Stimulated activated memory B cell treated with anti-CD40 and anti-IgM and Interleukin-4, amounts not matched to agents 10 μg/mL and 1 μg/mL and 100 μg/mL, for 72 hours (primary cell): Measurements from ENCODE around the gene SNX13.

Source experiments
- ATAC-seq: fragments of 150-1000 bp; cut with Tn5 transposase; 2 replicates; pipeline ENCODE4 v1.10.0; 2021
- H3K27ac Mint-ChIP-seq: one replicate; pipeline ENCODE4 v1.8.0; 2022; ENCODE audit warnings: mild to moderate bottlenecking, mixed read lengths
- H3K27me3 Mint-ChIP-seq: one replicate; pipeline ENCODE4 v1.8.0; 2022; ENCODE audit warnings: mixed read lengths
- H3K36me3 Mint-ChIP-seq: one replicate; pipeline ENCODE4 v1.8.0; 2022; ENCODE audit warnings: mixed read lengths
- H3K4me1 Mint-ChIP-seq: one replicate; pipeline ENCODE4 v1.8.0; 2022; ENCODE audit warnings: mixed read lengths
- H3K4me3 Mint-ChIP-seq: one replicate; pipeline ENCODE4 v1.8.0; 2022; ENCODE audit warnings: mild to moderate bottlenecking, moderate library complexity, mixed read lengths
- H3K9me3 Mint-ChIP-seq: one replicate; pipeline ENCODE4 v1.8.0; 2022; ENCODE audit warnings: mixed read lengths

SNX13 gene

GRCh38 chr7:17856251-17856650, 84.0 kb downstream of the SNX13 start:
- Mint-ChIP-seq H3K4me1 (peaks cover 23% of the 10 kb centered on the region), H3K4me3 (no peak overlapping the region), H3K27me3 (no peaks in the 10 kb centered on the region), H3K9me3 (peaks cover 8% of the 10 kb centered on the region), H3K27ac (no peak overlapping the region), H3K36me3 (peaks cover 84% of the 10 kb centered on the region)
- ATAC-seq: no peak

GRCh38 chr7:17855202-17855601, 85.1 kb downstream of the SNX13 start:
- no peak for ATAC-seq
- no peak overlapping the region for H3K4me3 Mint-ChIP-seq
- H3K9me3 Mint-ChIP-seq: peaks cover 3% of the 10 kb centered on the region
- peaks cover 26% of the 10 kb centered on the region for H3K4me1 Mint-ChIP-seq
- H3K36me3 Mint-ChIP-seq: peaks cover 80% of the 10 kb centered on the region
- H3K27me3 Mint-ChIP-seq: no peaks in the 10 kb centered on the region
- no peak overlapping the region for H3K27ac Mint-ChIP-seq

DNA sequence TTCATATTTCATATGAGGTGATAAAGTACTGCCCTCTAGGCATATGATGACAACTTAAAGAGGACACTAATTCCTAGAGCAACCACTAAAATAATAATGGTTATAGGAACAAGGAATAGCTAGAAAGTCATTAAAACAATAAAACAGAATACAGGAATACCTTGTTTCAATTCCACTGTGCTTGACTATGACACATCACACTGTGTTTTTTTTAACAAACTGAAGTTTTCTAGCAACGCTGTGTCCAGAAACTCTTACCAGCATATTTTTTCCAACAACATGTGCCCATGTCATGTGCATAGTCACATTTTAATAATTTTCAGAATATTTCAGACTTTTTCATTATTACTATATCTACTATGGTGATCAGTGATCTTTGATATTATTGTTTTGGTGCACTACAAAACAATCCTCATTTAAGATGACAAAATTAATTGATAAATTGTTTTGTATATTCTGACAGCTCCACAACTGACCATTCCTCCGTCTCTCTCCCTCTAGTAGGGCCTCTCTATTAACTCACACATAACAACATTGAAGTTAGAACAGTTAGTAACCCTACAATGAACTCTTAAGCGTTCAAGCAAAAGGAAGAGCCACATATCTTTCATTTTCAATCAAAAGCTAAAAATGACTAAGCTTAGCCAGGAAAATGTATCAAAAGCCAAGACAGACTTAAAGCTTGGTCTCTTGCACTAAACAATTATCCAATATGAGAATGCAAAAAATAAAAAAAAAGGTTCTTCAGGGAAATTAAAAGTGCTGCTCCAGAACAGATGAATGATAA, 85.8 kb downstream of the SNX13 start:
- Mint-ChIP-seq H3K9me3 (peaks cover 2% of the 10 kb centered on the region), H3K4me3 (no peak overlapping the region), H3K36me3 (peaks cover 77% of the 10 kb centered on the region), H3K4me1 (peaks cover 26% of the 10 kb centered on the region), H3K27me3 (no peaks in the 10 kb centered on the region), H3K27ac (no peak overlapping the region)
- no peak for ATAC-seq

- Mint-ChIP-seq H3K4me3 (no peak overlapping the region), H3K36me3 (peaks cover 83% of the 10 kb centered on the region), H3K4me1 (peaks cover 37% of the 10 kb centered on the region), H3K9me3 (peaks cover 2% of the 10 kb centered on the region), H3K27ac (no peak overlapping the region), H3K27me3 (no peaks in the 10 kb centered on the region)
- ATAC-seq: no peak
These were observed 87.9 kb downstream of the SNX13 start for GRCh38 chr7:17852361-17852760.

DNA sequence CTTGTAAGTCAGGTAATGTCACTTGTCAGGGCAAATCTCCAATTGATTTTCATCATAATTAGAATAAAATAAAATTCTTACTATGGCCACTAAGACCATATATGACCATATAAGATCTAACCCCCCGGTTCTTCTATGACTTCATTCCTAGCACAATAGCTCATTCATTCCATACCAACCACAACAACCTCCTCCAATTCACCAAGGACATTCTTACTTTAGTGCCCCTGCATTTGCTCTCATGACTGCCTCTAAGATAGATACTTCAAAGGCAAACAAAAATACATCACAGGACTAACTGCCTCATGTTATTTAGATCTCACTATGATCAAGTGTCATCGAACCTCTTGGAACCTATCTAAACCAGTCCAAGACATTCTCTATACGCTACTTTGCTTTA, 90.8 kb downstream of the SNX13 start:
- H3K9me3 Mint-ChIP-seq: no peaks in the 10 kb centered on the region
- H3K27ac Mint-ChIP-seq: no peak overlapping the region
- peaks cover 39% of the 10 kb centered on the region for H3K4me1 Mint-ChIP-seq
- no peak for ATAC-seq
- no peaks in the 10 kb centered on the region for H3K27me3 Mint-ChIP-seq
- no peak overlapping the region for H3K4me3 Mint-ChIP-seq
- peaks cover 65% of the 10 kb centered on the region for H3K36me3 Mint-ChIP-seq

GRCh38 chr7:17848516-17848915, 91.8 kb downstream of the SNX13 start:
- Mint-ChIP-seq H3K4me3 (no peak overlapping the region), H3K27me3 (no peaks in the 10 kb centered on the region), H3K36me3 (peaks cover 74% of the 10 kb centered on the region), H3K9me3 (no peaks in the 10 kb centered on the region), H3K27ac (no peak overlapping the region), H3K4me1 (peaks cover 46% of the 10 kb centered on the region)
- no peak for ATAC-seq

DNA sequence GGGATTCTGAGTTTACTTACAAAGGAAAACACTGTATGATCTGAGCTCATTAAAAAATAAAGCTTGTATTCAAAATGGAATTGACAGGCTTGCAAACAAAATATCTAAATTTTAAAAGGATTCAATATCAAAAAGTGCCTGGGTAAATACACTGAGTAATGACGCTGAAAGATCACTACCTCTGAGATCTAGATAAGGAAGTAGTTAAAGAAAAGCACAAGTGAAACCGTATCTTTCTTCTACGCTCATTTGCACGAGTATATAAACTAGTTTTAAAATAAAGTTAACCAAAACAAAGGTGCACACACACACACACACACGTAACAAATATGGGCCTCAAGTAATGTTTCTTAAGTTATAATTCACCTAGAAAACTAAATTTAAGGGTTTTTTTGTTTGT, 93.4 kb downstream of the SNX13 start:
- Mint-ChIP-seq H3K36me3 (peaks cover 73% of the 10 kb centered on the region), H3K9me3 (no peaks in the 10 kb centered on the region), H3K27ac (no peak overlapping the region), H3K4me3 (no peak overlapping the region), H3K27me3 (no peaks in the 10 kb centered on the region), H3K4me1 (peaks cover 44% of the 10 kb centered on the region)
- no peak for ATAC-seq

DNA sequence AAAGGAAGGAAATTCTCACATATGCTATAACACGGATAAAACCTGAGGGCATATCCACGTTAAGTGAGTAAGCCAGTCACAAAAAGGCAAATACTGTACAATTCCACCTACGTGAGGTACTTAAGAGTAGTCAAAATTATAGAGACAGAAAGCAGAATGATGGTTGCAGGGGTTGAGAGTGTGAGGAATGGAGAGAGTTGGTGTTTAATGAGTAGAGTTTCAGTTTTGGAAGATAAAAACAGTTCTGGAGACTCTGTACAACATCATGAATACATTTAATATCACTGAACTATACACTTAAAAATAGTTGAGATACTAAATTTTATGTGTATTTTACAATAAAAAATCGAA, 95.1 kb downstream of the SNX13 start:
- no peak for ATAC-seq
- no peak overlapping the region for H3K4me3 Mint-ChIP-seq
- no peaks in the 10 kb centered on the region for H3K27me3 Mint-ChIP-seq
- no peaks in the 10 kb centered on the region for H3K9me3 Mint-ChIP-seq
- peaks cover 38% of the 10 kb centered on the region for H3K4me1 Mint-ChIP-seq
- H3K27ac Mint-ChIP-seq: no peak overlapping the region
- peaks cover 71% of the 10 kb centered on the region for H3K36me3 Mint-ChIP-seq

DNA sequence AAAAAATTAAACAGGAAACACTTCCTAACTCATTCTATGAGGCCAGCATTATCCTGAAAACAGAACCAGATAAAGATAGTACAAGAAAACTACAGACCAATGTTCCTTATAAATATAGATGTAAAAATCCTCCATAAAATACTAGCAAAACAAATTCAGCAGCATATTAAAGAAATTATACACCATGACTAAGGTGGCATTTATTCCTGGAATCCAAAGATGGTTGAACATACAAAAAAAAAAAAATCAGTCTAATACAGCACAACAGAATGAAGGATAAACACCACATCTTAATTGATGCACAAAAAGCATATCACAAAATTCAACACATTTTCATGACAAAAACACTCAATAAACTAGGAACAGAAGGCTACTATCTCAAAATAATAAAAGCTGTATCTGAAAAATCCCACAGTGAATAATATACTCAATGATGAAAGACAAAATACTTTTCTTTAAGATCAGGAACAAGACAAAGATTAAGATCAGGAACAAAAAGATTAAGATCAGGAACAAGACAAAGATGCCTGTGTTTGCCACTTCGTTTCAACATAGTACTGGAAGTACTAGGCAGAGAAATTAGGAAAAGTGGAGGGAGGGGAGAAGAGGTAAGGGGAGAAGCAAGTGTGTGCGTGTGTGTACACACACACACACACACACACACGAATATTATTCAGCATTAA, 95.6 kb downstream of the SNX13 start:
- no peaks in the 10 kb centered on the region for H3K9me3 Mint-ChIP-seq
- no peak overlapping the region for H3K27ac Mint-ChIP-seq
- H3K4me3 Mint-ChIP-seq: no peak overlapping the region
- peaks cover 73% of the 10 kb centered on the region for H3K36me3 Mint-ChIP-seq
- ATAC-seq: no peak
- H3K4me1 Mint-ChIP-seq: peaks cover 38% of the 10 kb centered on the region
- H3K27me3 Mint-ChIP-seq: no peaks in the 10 kb centered on the region

GRCh38 chr7:17844022-17844421, 96.3 kb downstream of the SNX13 start:
- peaks cover 35% of the 10 kb centered on the region for H3K4me1 Mint-ChIP-seq
- H3K9me3 Mint-ChIP-seq: no peaks in the 10 kb centered on the region
- no peak overlapping the region for H3K4me3 Mint-ChIP-seq
- no peak overlapping the region for H3K27ac Mint-ChIP-seq
- no peak for ATAC-seq
- peaks cover 72% of the 10 kb centered on the region for H3K36me3 Mint-ChIP-seq
- H3K27me3 Mint-ChIP-seq: no peaks in the 10 kb centered on the region

DNA sequence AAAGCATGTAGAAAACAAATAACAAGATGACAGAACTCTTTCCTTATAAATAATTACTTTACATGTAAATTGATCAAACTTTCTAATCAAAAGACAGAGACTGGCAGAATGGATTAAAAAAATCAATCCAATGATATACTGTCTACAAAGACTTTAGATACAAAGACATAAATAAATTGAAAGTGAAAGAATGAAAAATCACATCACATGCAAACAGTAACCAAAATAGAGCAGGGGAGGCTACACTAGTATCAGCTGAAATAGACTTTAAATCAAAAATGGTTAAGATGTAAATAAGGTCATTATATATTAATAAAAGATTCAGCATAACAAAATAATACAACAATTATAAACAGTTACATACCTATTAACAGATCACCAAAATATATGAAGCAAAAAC, 97.3 kb downstream of the SNX13 start:
- no peaks in the 10 kb centered on the region for H3K27me3 Mint-ChIP-seq
- H3K36me3 Mint-ChIP-seq: peaks cover 63% of the 10 kb centered on the region
- ATAC-seq: no peak
- H3K27ac Mint-ChIP-seq: no peak overlapping the region
- no peak overlapping the region for H3K4me3 Mint-ChIP-seq
- no peaks in the 10 kb centered on the region for H3K9me3 Mint-ChIP-seq
- H3K4me1 Mint-ChIP-seq: peaks cover 27% of the 10 kb centered on the region

GRCh38 chr7:17832820-17833355, 107.4 kb downstream of the SNX13 start:
- no peak overlapping the region for H3K27ac Mint-ChIP-seq
- no peaks in the 10 kb centered on the region for H3K4me1 Mint-ChIP-seq
- ATAC-seq: no peak
- H3K36me3 Mint-ChIP-seq: peaks cover 19% of the 10 kb centered on the region
- H3K27me3 Mint-ChIP-seq: no peaks in the 10 kb centered on the region
- no peaks in the 10 kb centered on the region for H3K9me3 Mint-ChIP-seq
- no peak overlapping the region for H3K4me3 Mint-ChIP-seq

DNA sequence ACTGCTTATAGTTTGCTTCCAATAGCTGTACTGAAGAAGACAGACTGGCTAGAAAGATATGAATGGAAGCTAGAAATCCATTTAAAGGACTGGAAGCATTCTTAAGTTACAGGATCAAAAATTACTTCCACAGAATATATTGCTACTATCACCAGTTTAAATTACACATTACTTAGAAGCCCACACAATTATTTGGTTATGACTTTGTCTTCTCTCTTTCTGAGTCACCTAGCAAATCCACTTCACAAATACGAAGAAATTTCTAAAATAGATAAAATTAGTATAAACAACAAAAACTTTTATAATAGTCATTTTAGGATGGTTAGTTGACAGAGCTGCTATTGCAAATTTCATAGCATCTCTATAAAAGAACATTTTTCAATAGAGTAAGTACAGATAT, 108.1 kb downstream of the SNX13 start:
- H3K9me3 Mint-ChIP-seq: no peaks in the 10 kb centered on the region
- no peak overlapping the region for H3K4me3 Mint-ChIP-seq
- no peak for ATAC-seq
- no peaks in the 10 kb centered on the region for H3K4me1 Mint-ChIP-seq
- no peaks in the 10 kb centered on the region for H3K27me3 Mint-ChIP-seq
- H3K36me3 Mint-ChIP-seq: peaks cover 19% of the 10 kb centered on the region
- H3K27ac Mint-ChIP-seq: no peak overlapping the region

- H3K36me3 Mint-ChIP-seq: peaks cover 19% of the 10 kb centered on the region
- H3K27ac Mint-ChIP-seq: no peak overlapping the region
- ATAC-seq: no peak
- H3K27me3 Mint-ChIP-seq: no peaks in the 10 kb centered on the region
- H3K4me3 Mint-ChIP-seq: no peak overlapping the region
- H3K9me3 Mint-ChIP-seq: no peaks in the 10 kb centered on the region
- no peaks in the 10 kb centered on the region for H3K4me1 Mint-ChIP-seq
These were observed 110.1 kb downstream of the SNX13 start for GRCh38 chr7:17830206-17830605.

DNA sequence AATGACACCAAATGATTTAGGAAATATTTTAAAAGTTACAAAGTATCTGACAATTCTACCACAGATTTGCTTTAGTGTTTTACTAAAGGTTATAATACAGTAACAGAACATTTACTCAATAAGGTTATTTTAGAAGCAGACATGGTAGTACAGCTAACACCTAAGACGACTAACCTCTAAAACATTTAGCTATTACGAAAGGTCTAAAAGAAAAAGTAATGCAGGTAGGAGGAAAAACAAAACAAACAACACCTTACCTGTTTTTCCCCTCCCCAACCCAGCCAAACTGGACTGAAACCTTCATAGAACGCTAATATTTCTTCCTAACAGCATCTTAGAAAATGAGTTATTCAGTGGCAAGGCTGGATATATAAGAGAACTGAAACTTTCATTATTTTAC, 111.3 kb downstream of the SNX13 start:
- Mint-ChIP-seq H3K27ac (no peak overlapping the region), H3K36me3 (peaks cover 19% of the 10 kb centered on the region), H3K4me3 (no peak overlapping the region), H3K27me3 (no peaks in the 10 kb centered on the region), H3K9me3 (no peaks in the 10 kb centered on the region), H3K4me1 (no peaks in the 10 kb centered on the region)
- no peak for ATAC-seq
